Common myeloid progenitor, CD34-positive (primary cell): ENCODE results near the gene GNA12.

ENCODE experiments used
- CTCF ChIA-PET: fragments of 350-600 bp; sonication (Branson Sonifier 250); formaldehyde crosslinking; loops from one replicate; lab custom pipeline; 2021; ENCODE audit warnings: antibody characterized with exemption; lab: Charles Lee
- POLR2A ChIA-PET: fragments of 350-600 bp; sonication (Branson Sonifier 250); formaldehyde crosslinking; loops from one replicate; lab custom pipeline; 2021; ENCODE audit warnings: antibody characterized with exemption; lab: Charles Lee
- DNase-seq, 3 donors: peaks; one replicate each; pipeline versions ENCODE4 v3.0.0 to v3.0.0-alpha.2; 2013
- H3K27ac ChIP-seq, 2 experiments: 1 replicate in 1 of 2; 2 replicates in 1 of 2; pipeline ENCODE4 v1.7.0; 2013; ENCODE audit warnings: inconsistent platforms in 2 of 2, low read length in 2 of 2, mild to moderate bottlenecking in 2 of 2, low read depth in 1 of 2, moderate library complexity in 1 of 2; ENCODE audit not compliant: severe bottlenecking in 2 of 2, insufficient read depth in 1 of 2, poor library complexity in 1 of 2
- H3K27me3 ChIP-seq, 5 experiments: replicated peaks in 2 of 5; 1 replicate in 3 of 5; 2 replicates in 2 of 5; pipeline versions ENCODE4 v1.6.1 to v1.7.0; 2013; ENCODE audit warnings: low read length in 4 of 5, mild to moderate bottlenecking in 2 of 5, moderate library complexity in 2 of 5, inconsistent platforms in 1 of 5; ENCODE audit not compliant: insufficient read depth in 5 of 5, control insufficient read depth in 4 of 5
- H3K36me3 ChIP-seq, 4 experiments: 1 replicate in 2 of 4; 2 replicates in 2 of 4; pipeline versions ENCODE4 v1.6.1 to v1.7.0; 2013; ENCODE audit warnings: low read length in 3 of 4, control low read depth in 1 of 4, mild to moderate bottlenecking in 1 of 4; ENCODE audit not compliant: control insufficient read depth in 4 of 4, insufficient read depth in 4 of 4
- H3K4me1 ChIP-seq, 4 experiments: 1 replicate in 3 of 4; 2 replicates in 1 of 4; pipeline versions ENCODE4 v1.6.1 to v1.7.1; 2013; ENCODE audit warnings: low read length in 3 of 4, mild to moderate bottlenecking in 3 of 4, control low read depth in 1 of 4, inconsistent platforms in 1 of 4, moderate library complexity in 1 of 4; ENCODE audit not compliant: control insufficient read depth in 4 of 4, insufficient read depth in 4 of 4; ENCODE audit errors: control extremely low read depth in 1 of 4
- H3K4me3 ChIP-seq, 7 experiments: 1 replicate in 4 of 7; 2 replicates in 3 of 7; pipeline versions ENCODE4 v1.5.1 to v1.7.0; 2013; ENCODE audit warnings: mild to moderate bottlenecking in 7 of 7, low read length in 6 of 7, moderate library complexity in 6 of 7, inconsistent platforms in 2 of 7, low read depth in 2 of 7, control low read depth in 1 of 7; ENCODE audit not compliant: insufficient read depth in 4 of 7, control insufficient read depth in 1 of 7; ENCODE audit errors: extremely low read depth in 1 of 7
- H3K9me3 ChIP-seq, 5 experiments: 1 replicate in 4 of 5; 2 replicates in 1 of 5; pipeline versions ENCODE4 v1.6.1 to v1.7.1; 2013; ENCODE audit warnings: low read length in 4 of 5, mild to moderate bottlenecking in 2 of 5, inconsistent platforms in 1 of 5, low read depth in 1 of 5, moderate library complexity in 1 of 5; ENCODE audit not compliant: control insufficient read depth in 4 of 5, insufficient read depth in 2 of 5; ENCODE audit errors: control extremely low read depth in 1 of 5
- WGBS: methylation state at CpG from one replicate; pipeline ENCODE4 v1.1.5; 2013; ENCODE audit not compliant: insufficient coverage; 5-methylcytosine and 5-hydroxymethylcytosine counted together

The GNA12 gene

GRCh38 chr7:2758673-2759616 is 85.2 kb downstream of the GNA12 start:
- WGBS = 98% methylated on average over 13 of the region's 18 CpGs
- POLR2A ChIA-PET = interaction anchor here (0.8 to 2.4 kb wide), 6 partner anchors 12 to 38 kb away, joined by 3 to 28 read pairs (median 7); no protein-coding TSS in a partner anchor
- DNase-seq = peak in 1 of 3 donors; percentile 26
- Histone ChIP-seq H3K4me3 (no peak overlapping the region), H3K36me3 (peaks cover 2 to 46% (median 9%) of the 10 kb centered on the region in 4 experiments), H3K27ac (peak overlapping the region; percentile 83 to 91), H3K4me1 (peaks cover 7 to 76% (median 62%) of the 10 kb centered on the region in 4 experiments), H3K27me3 (no peaks in the 10 kb centered on the region), H3K9me3 (no peaks in the 10 kb centered on the region)
- CTCF ChIA-PET = interaction anchor here (0.7 to 8.1 kb wide), 9 partner anchors 11 to 74 kb away, joined by 3 to 96 read pairs (median 4); no protein-coding TSS in a partner anchor

GRCh38 chr7:2757904-2758672 is 86.0 kb downstream of the GNA12 start:
- no peaks in the 10 kb centered on the region for H3K27me3 ChIP-seq
- ChIA-PET POLR2A (interaction anchor here (0.8 to 2.4 kb wide), 6 partner anchors 13 to 37 kb away, joined by 3 to 28 read pairs (median 6); no protein-coding TSS in a partner anchor), CTCF (interaction anchor here (0.5 to 8.1 kb wide), 14 partner anchors 12 to 97 kb away, joined by 3 to 96 read pairs (median 4); no protein-coding TSS in a partner anchor)
- peak overlapping the region; percentile 83 to 91 for H3K27ac ChIP-seq
- DNase-seq = peak; percentile 89 to 97 (median 97)
- 30% methylated on average over 8 of the region's 12 CpGs for WGBS
- H3K4me3 ChIP-seq = no peak overlapping the region
- no peaks in the 10 kb centered on the region for H3K9me3 ChIP-seq
- peaks cover 7 to 68% (median 55%) of the 10 kb centered on the region in 4 experiments for H3K4me1 ChIP-seq
- H3K36me3 ChIP-seq = peaks cover 2 to 45% (median 9%) of the 10 kb centered on the region in 4 experiments

DNA sequence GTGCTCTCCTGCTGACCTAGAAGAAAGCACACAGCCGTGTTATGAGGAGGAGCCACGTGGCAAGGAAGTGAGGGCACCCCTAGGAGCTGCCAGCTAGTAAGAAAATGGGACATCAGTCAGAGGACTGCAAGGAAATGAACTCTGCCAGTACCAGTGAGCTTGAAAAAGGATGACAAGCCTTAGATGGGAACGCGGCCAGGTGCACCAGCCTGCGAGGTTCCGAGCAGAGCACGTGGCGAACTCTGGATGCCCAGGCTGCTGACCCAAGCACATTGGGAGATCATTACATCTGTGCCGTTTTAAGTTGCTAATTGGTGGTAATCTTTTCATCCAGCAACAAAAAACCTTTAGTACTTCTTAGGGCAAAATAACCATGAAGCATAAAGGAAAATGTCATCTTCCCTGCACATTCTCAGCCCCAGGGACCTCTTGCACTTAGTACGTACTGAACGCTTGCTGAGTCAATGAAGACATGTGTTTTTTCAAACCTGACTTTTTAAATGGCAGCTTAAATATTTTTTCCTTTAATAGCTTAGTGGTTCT is 86.7 kb downstream of the GNA12 start:
- peaks cover 1 to 43% (median 9%) of the 10 kb centered on the region in 4 experiments for H3K36me3 ChIP-seq
- peak overlapping the region; percentile 83 to 91 for H3K27ac ChIP-seq
- peak overlapping the region in 1 of 7 experiments; percentile 9 for H3K4me3 ChIP-seq
- peaks cover 7 to 62% (median 49%) of the 10 kb centered on the region in 4 experiments for H3K4me1 ChIP-seq
- 23% methylated on average over 11 of the region's 11 CpGs for WGBS
- CTCF ChIA-PET = interaction anchor here (0.5 to 8.1 kb wide), 12 partner anchors 12 to 82 kb away, joined by 3 to 96 read pairs (median 4); no protein-coding TSS in a partner anchor
- no peaks in the 10 kb centered on the region for H3K9me3 ChIP-seq
- no peaks in the 10 kb centered on the region for H3K27me3 ChIP-seq
- DNase-seq = no peak
- POLR2A ChIA-PET = interaction anchor here (0.9 to 2.4 kb wide), 4 partner anchors 13 to 23 kb away, joined by 3 to 28 read pairs (median 10); no protein-coding TSS in a partner anchor

DNA sequence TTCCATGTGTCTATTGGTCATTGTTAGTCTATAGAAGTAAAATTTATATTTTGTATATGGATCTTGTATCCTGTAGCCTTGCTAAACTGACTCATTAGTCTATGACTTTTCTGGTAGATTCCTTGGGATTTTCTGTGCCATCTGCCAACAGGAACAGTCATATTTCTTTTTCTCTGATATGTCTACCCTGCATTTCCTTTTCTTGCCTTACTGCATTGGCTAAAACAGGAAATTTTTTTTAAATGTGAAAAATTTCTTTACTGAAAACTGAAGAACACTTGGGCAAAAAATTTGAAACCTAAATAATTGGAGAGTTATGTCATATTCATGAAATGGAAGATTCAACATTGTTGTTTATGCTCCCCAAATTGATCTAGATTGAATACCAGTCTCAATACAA is 88.6 kb downstream of the GNA12 start:
- Histone ChIP-seq H3K4me1 (peaks cover 7 to 54% (median 39%) of the 10 kb centered on the region in 4 experiments), H3K36me3 (peaks cover 0 to 33% (median 7%) of the 10 kb centered on the region in 4 experiments), H3K9me3 (no peaks in the 10 kb centered on the region), H3K27me3 (no peaks in the 10 kb centered on the region), H3K4me3 (no peak overlapping the region), H3K27ac (no peak overlapping the region)
- POLR2A ChIA-PET = no interaction called here
- DNase-seq = no peak
- CTCF ChIA-PET = no interaction called here

DNA sequence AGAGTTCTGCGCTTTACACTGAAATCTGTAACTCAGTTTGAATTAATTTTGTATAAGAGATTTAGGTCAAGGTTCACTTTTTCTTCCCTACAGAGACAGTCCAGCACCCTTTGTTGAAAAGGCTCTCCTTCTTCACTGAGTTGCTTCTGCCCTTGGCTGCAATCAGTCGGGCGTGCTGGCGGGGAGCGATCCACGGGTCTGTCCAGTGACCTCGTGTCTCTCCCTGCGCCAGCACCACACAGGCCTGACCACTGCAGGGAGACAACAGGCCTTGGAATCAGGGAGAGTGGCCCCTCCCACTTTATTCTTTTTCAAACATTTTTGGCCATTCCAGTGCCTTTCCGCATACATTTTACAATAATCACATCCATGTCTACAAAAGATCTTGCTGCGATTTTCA is 89.2 kb downstream of the GNA12 start:
- peaks cover 0 to 3% (median 0%) of the 10 kb centered on the region in 5 experiments for H3K9me3 ChIP-seq
- CTCF ChIA-PET = interaction anchor here (0.7 kb wide), 1 partner anchor 548 kb away, joined by 3 read pairs; no protein-coding TSS in a partner anchor
- no peaks in the 10 kb centered on the region for H3K27me3 ChIP-seq
- H3K4me3 ChIP-seq = no peak overlapping the region
- POLR2A ChIA-PET = no interaction called here
- no peak overlapping the region for H3K27ac ChIP-seq
- DNase-seq = no peak
- H3K4me1 ChIP-seq = peaks cover 7 to 48% (median 33%) of the 10 kb centered on the region in 4 experiments
- 96% methylated on average over 8 of the region's 10 CpGs for WGBS
- H3K36me3 ChIP-seq = peaks cover 0 to 35% (median 10%) of the 10 kb centered on the region in 4 experiments

- H3K36me3 ChIP-seq = peaks cover 0 to 28% (median 11%) of the 10 kb centered on the region in 4 experiments
- DNase-seq = no peak
- peaks cover 0 to 7% (median 0%) of the 10 kb centered on the region in 5 experiments for H3K9me3 ChIP-seq
- POLR2A ChIA-PET = no interaction called here
- CTCF ChIA-PET = interaction anchor here (0.7 to 1.6 kb wide), 5 partner anchors 14 to 548 kb away, joined by 3 read pairs; no protein-coding TSS in a partner anchor
- WGBS = 100% methylated on average over 2 of the region's 5 CpGs
- peaks cover 7 to 40% (median 25%) of the 10 kb centered on the region in 4 experiments for H3K4me1 ChIP-seq
- H3K27ac ChIP-seq = no peak overlapping the region
- no peaks in the 10 kb centered on the region for H3K27me3 ChIP-seq
- H3K4me3 ChIP-seq = no peak overlapping the region
Measured at GRCh38 chr7:2754086-2754485, 90.0 kb downstream of the GNA12 start.
